C4-2B (cell line): ENCODE measurements around the gene HEATR3.

Experiments
- CTCF ChIP-seq: fragments of 450-650 bp; conservative IDR thresholded peaks from 2 replicates; pipeline ENCODE4 v1.5.1; 2017; ENCODE audit warnings: mild to moderate bottlenecking
- ZFX ChIP-seq: fragments of 450-650 bp; IDR thresholded peaks from 2 replicates; pipeline ENCODE4 v1.6.1; 2017

GRCh38 chr16:50035468-50035992 is 30.2 kb upstream of the HEATR3 start:
- TF ChIP-seq CTCF (no peak), ZFX (no peak)
